CD4-positive, alpha-beta T cell treated with Interleukin-12 subunit alpha and Interleukin-12 subunit beta, for 1 hour (primary cell): ENCODE measurements around the gene MYCBP.
A peak's percentile ranks its signal among the peaks of the same experiment; 100 is the strongest.
"Not testable (repeated sequence)": the region's sequence is repeated elsewhere in the genome, so short reads cannot be mapped to it uniquely, and the experiment has no call there.

Source experiments
- DNase-seq: peaks from one replicate; pipeline ENCODE4 v3.0.0-alpha.2; 2020

Gene MYCBP

GRCh38 chr1:38865112-38865715 lies 7.9 kb downstream of the MYCBP start:
- no peak for DNase-seq

- DNase-seq = no peak
These were observed 12.7 kb downstream of the MYCBP start for GRCh38 chr1:38860454-38860795.

DNA sequence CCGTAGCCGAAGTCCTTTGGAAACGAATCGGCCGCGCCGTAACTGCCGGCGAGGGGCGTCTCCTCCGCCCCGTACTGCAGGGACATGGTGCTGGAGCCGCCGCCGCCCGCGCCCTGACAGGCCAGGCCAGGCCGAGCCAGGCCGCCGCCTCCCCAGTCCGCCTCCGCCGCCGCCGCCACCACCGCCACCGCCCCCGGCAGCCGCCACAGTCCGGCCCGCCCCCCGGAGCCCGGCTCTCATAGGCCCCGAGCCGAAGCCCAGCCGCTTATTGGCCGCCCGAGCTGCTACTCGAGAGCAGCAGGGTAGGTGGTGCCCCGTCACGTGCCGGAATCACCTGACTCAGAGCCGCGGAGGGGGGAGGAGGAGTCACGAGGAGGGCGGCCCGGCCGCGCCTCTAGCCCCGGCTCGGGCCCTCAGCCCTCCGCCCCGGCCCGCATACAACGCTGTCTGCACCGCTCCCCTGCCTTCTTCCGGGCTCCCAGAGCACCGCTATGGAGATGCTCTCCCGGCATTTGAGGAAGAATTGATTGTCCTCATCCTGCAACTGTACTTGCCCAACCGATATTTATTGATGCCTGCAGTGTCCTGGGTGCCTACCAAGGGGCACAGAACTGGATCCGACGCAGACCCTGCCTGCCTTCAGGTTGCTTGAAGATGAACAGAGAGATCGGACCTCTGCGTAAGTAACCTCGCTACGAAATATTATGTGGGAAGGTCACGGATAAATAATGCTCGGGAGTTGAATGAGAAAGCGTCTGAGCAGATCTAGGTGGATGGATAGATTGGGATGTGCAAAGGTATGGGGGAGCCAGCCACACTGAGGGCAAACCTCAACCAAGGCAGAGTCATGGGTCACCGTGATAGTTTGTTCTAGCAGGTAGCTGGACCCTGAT lies 13.3 kb downstream of the MYCBP start, which contains the start of gene RRAGC:
TSS of gene RRAGC (minus strand) at position 212 of the 893 bp plus-strand sequence. CDS start at position 86, 126 bp downstream.
- peak; percentile 97 for DNase-seq

DNA sequence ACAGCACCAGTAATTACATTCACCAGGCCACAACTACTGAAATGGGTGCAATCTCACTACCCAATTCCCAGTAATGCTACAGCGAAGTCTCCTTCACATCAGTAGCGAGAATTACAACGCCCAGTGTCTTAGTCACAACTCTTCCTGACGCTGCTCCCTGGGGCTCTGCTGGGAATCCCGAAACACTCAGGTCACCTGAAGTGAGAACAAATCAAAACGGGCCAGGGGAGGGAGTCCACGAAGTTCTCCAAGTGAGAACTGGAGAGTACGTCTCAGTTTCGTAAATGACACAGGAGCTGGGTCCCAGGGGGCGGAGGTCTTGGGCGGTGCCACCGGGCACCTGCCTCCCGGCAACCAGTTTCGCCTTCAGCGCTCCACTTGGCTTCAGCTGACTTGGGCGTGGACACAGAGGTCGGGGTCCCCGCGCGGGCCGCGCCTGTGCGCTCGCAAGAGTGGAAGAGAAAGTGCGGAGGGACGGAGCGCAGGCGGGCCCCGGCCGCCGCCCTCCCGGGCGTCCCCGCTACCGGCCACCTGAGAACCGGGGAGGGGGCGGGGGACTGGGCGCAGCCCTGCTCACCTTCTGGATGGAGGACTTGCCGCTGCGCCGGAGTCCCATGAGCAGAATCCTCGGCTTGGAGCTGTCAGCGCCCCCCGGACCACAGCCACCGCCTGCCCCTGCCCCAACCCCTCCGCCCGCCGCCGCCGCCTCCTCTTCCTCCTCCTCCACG lies 14.2 kb downstream of the MYCBP start:
- DNase-seq = peak; percentile 36

DNA sequence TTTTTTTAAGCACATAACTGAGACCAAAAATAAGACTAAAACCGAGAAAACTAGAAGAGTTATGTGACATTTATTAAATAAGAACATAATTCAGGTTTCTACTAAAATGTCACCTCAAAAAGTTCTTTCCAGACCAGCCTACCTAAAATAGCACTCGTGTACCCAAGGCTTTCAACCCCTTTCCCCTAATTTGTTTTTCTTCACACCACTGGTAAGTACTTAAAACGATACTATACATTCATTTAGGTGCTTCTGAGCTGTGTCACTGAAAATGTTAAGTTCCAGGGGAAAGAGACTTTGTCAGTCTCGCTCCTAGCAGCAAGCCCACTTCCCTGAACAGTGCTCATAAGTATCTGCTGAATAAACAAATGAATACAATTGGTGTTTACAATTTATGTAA lies 20.4 kb downstream of the MYCBP start:
- DNase-seq = no peak

GRCh38 chr1:38848071-38848470 lies 25.1 kb downstream of the MYCBP start:
- no peak for DNase-seq

DNA sequence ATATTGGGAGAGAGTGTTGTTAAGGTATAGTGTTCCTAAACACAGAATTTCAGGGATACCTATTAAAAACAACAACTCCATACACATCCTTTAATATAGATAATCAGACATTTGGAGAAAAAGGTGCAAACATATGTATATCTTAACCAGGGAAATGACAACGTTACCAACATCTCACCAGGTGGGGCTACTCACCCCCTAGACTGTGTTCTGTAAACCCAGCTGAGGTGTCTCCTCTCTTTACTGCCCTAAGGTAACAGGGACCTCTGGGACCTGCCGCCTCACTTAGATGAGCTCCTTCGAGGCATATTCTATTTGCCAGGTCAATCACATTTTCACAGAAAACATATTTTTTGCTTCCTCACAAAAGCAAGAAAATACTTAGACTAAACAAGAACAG lies 26.9 kb downstream of the MYCBP start:
- DNase-seq = no peak

GRCh38 chr1:38845088-38845487 lies 28.1 kb downstream of the MYCBP start:
- not testable (repeated sequence) for DNase-seq

DNA sequence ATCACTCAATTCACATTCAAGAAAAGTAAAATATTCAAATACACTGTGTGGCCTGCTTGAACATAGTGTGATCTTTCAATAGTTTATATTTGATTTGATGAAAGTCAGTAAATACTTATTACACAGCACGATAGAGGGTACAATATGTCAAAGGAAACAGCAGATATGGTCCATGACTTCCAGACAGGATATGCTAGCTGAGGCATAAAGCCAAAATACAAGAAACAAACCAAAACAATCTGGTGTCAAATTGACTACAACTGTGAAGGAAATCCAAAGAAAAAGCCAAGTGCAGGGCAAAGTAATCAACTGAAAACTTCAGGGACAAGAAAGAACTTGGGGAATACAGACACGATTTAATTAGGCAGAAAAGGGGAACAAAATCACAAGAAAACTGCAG lies 32.9 kb downstream of the MYCBP start:
- no peak for DNase-seq

DNA sequence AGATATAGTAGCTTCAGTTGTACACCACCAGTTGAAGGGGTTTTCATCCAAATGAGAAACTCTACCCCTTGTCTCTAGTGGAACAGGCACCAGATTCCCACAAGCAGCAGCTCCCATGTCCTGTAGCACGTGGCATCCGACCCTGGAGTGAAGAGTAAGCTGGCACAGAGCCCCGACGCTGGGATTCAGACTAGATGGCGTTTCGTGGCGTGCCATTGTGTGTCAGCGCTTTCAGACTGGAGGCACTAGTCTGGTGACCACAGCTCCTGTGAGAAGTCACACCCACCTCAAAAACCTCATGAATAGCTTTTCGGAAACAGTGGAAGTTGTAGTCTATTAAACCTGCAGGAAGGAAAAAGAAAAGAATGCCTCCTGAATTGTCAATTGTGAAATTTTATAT lies 33.8 kb downstream of the MYCBP start:
- no peak for DNase-seq

DNA sequence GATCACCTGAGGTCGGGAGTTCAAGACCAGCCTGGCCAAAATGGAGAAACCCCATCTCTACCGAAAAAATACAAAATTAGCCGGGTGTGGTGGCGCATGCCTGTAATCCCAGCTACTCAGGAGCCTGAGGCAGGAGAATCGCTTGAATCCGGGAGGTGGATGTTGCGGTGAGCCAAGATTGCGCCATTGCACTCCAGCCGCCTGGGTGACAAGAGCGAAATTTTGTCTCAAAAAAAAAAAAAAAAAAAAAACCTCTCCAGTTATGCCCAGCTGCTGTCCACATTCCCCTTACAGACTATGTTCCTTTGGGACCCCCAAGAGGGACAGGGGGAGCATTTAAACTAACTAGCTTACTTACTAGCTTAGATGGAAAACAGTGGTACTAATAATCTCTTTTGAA lies 36.8 kb downstream of the MYCBP start:
- DNase-seq = not testable (repeated sequence)

DNA sequence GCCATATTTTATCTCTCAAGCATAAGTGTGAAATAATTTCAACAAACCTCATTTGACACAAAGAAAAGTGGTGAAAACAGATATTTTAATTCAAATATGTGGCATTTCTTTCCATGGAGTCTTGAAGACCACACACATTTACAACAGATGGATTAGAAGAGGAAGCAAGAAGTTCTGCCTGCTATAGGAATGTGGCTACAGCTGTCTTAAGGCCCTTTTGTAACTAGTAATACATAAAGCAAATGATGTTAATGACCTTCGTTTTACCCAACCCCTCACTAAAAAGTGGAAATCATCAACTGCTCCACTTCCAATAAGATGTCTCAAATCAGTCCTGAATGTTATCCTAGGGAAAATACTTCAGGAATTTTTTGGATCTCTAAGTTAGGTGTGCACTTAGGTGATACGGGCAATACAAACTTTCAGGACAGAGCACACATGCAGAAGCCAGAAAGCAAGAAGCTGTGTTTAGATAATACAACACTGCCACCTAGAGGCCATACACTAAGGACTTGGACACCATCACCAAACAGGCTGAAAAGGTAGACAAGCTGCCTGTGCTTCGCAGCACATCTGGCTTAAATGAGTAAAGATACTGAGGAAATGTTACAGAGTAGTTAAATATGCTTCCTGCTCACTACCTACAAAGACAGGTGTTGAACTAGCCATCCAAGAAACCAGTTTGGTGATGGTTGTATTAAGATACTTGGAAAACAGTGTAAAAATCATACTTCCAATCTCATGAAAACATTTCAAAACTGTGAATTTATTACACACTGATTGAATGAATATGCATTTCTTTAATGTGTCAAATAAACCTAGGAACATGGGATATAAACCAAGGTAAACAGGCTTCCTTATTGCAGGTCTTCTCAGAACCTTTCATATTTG lies 38.0 kb downstream of the MYCBP start:
- DNase-seq = peak; percentile 78

DNA sequence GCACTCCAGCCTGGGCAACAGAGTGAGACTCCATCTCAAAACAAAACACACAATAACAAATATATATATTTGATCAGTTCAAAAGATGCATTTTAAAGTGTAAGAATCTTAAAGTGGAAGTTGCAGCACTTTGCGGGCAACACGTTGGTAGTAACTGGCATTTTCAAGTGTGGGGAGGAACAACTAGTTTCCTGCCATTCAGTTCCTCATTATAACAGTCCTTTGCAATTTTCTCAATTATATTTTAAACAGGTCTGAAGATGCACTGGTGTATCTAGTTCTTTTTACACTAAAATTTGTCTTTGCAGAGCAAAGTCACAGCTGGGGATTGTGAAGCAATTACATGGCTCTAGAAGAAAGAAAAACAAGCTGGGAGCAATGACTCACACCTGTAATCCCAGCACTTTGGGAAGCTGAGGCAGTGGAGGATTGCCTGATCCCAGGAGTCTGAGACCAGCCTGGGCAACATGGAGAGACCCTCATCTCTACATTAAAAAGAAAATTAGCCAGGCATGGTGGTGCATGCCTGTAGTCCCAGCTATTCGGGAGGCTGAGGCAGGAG lies 38.8 kb downstream of the MYCBP start:
- no peak for DNase-seq

- DNase-seq = no peak
These were observed 40.0 kb downstream of the MYCBP start for GRCh38 chr1:38833146-38833545.

DNA sequence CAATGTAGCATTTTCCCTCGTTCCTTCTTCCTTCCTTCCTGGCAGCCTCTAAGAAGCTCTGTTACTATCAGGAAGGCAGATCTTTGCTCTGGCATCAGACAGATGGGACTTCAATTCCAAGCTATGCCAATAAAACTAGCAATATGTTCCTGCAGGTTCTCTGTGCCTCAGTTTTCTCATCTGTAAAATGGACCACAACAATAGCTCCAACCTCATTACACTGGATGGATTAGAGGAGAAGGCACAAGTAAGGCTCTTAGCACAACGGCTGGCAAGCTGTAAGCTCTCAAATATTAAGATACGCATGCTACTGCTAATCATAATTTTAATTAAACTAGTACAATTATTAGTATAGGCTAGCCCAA lies 40.8 kb downstream of the MYCBP start:
- DNase-seq = no peak

- DNase-seq = no peak
These were observed 41.3 kb downstream of the MYCBP start for GRCh38 chr1:38831731-38832369.

DNA sequence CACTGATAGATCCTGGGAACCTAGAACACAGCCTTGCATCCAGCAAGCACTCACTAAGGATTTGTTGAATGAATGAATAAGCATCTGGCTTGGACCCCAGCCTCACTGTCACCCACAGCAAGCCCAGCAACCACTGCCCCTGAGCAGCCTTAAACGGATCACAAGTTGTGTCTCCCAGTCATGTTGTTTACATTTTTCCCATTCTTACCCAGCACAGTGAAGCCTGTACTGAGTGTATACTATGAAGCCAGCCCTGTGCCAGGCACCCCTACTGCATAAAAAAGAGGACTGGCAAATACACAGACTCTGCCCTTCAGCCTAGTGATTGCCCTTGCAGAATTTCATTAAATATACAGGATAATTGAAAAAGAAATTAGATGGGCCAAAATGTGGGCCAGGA lies 43.8 kb downstream of the MYCBP start:
- no peak for DNase-seq

DNA sequence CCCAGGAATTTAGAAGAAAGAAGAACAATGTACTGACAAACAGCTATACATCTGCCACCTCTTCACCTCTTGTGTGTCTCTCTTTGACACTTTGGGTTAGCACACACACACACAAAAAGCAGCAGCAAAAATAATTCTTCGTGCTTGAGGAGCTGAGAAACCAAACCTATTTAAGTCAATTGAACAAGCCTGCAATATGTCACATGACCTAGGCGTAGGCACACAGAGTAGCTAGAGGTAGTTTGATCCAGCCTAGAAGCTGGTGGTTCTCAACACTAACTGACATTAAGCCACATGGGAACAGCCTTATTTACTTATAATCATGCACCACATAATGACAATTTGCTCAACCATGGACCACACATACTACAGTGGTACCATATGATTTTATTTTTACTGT lies 45.8 kb downstream of the MYCBP start:
- no peak for DNase-seq

GRCh38 chr1:38826886-38827285 lies 46.3 kb downstream of the MYCBP start:
- DNase-seq = no peak

GRCh38 chr1:38826262-38826661 lies 46.9 kb downstream of the MYCBP start:
- no peak for DNase-seq

DNA sequence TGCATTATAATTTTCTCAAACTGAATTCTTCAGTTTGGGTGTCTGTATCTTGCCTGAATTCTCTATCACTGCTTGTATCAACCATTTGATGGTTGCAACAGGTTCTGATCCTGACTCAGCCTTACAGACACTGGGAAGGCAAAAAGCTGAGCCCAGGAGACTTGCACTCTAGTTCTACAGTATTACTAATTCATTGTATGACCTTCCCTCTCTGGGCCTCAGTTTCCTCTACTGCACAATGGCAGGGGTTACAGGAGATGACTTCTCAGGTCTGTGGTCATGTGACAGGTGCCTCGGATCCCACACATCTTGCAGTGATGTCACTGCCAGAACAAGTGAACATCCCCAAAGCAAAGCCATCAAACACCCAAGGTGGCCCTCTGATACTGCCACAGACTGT lies 52.3 kb downstream of the MYCBP start:
- no peak for DNase-seq

DNA sequence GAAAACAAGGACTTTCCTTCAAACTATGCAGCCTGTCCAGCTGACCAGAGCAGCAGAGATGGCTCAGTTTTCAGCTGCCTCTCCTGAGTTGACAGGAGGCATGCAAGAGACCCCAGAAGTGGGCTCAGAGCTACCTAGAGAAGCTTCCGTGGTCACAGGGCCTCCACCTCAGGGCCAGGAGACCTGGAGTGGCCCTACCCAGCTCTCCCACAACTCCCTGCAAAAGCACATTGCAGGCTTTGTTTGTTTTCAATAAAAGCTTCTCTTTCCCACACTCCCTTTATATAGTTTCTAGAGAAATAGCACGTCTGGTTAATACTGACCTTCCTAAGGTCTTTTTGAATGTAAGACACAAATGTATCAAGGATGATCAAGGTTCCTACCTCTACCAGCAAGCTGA lies 53.6 kb downstream of the MYCBP start:
- no peak for DNase-seq
